Activated naive CD4-positive, alpha-beta T cell (primary cell): ENCODE data around the gene DAP3.
A peak's percentile ranks its signal among the peaks of the same experiment; 100 is the strongest.
"Not testable (repeated sequence)": the region's sequence is repeated elsewhere in the genome, so short reads cannot be mapped to it uniquely, and the experiment has no call there.

Experiments
- DNase-seq, 4 experiments: peaks; one replicate each; lab custom pipeline; 2025; lab: John Stamatoyannopoulos, UW

DAP3 gene

GRCh38 chr1:155718524-155719115, 29.7 kb downstream of the DAP3 start:
- DNase-seq = not testable (repeated sequence)

- no peak for DNase-seq
These were observed 30.8 kb downstream of the DAP3 start for GRCh38 chr1:155719703-155720102.

DNA sequence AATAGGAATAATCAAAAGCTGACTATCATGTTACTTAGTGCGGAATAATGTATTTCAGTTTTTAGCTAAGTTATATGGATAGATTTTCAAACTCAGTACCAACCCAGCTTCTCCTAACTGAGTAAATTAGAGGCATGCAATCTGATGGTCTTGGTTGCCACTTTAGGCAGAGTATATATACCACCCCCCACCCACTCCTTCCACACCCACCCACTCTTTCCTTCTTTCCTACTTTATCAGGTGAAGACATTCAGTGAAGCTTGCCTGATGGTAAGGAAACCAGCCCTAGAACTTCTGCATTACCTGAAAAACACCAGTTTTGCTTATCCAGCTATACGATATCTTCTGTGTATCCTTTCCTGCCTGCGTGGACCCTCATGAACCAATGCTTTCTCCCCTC, 36.3 kb downstream of the DAP3 start:
- DNase-seq = no peak

- DNase-seq = peak in 2 of 4 experiments; percentile 3 to 4
These were observed 40.4 kb downstream of the DAP3 start for GRCh38 chr1:155729031-155729898.

DNA sequence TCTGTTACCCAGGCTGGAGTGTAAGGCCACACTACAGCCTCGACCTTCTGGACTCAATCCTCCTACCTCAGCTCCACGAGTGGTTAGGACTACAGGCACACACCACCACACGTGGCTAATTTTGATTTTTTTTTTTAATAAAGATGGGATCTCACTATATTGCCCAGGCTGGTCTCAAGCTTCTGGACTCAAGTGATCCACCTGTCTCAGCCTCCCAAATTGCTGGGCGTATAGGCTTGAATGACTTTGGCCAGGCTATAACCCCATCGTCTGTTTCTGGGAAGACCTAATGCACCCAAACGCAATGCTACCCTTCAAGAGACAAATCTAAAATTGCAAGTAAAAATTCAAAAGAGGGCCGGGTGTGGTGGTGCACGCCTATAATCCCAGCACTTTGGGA, 52.1 kb downstream of the DAP3 start:
- no peak for DNase-seq

- DNase-seq = no peak
These were observed 53.0 kb downstream of the DAP3 start for GRCh38 chr1:155741908-155742307.

- no peak for DNase-seq
These were observed 55.9 kb downstream of the DAP3 start for GRCh38 chr1:155744711-155745283.

GRCh38 chr1:155745284-155746228, 56.7 kb downstream of the DAP3 start:
- DNase-seq = peak; percentile 68 to 97 (median 84)

DNA sequence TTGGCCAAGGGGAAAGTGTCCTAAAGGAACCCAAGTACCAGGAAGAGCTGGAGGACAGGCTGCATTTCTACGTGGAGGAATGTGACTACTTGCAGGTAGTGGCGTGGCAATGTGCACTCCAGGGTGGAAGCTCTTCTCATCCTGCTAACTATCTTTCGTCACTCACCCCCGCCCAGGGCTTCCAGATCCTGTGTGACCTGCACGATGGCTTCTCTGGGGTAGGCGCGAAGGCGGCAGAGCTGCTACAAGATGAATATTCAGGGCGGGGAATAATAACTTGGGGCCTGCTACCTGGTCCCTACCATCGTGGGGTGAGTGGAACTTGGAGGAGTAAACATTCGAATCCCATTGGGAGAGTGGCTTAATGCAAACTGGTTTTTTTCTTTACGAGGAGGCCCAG, 58.7 kb downstream of the DAP3 start:
- DNase-seq = not testable (repeated sequence)

- DNase-seq = not testable (repeated sequence)
These were observed 59.2 kb downstream of the DAP3 start for GRCh38 chr1:155748141-155748540.

GRCh38 chr1:155759017-155759416, 70.1 kb downstream of the DAP3 start:
- DNase-seq = not testable (repeated sequence)

GRCh38 chr1:155759966-155760630, 71.2 kb downstream of the DAP3 start:
- DNase-seq = no peak

DNA sequence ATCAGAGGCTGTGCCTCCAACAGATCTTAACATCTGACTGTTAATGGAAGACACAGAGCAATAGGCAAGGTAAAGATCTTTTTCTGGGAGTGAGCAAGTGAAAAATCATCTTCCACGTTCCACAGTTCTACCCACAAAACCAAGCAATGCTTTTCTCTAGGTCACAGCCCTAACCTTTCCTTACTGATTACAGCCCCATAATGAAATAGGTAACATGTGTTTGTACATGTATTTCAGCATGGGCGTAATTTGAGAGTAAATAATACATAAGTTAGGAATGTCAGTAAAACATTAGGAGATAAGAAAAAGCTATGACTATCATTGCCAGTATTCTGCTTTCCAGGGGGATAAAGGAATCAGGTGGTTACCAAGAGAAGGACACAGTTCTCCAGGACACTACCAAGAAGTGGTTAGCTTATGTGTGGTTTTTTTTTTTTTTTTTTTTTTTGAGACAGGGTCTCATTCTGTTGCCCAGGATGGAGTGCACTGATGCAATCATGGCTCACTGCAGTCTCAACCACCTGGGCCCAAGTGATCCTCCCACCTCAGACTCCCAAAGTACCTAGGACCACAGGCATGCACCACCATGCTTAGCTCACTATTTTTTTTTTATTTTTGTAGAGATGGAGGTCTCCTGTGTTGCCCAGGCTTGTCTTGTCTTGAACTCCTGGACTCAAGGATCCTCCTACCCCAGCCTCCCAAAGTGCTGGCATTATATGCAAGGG, 72.0 kb downstream of the DAP3 start:
- no peak for DNase-seq

DNA sequence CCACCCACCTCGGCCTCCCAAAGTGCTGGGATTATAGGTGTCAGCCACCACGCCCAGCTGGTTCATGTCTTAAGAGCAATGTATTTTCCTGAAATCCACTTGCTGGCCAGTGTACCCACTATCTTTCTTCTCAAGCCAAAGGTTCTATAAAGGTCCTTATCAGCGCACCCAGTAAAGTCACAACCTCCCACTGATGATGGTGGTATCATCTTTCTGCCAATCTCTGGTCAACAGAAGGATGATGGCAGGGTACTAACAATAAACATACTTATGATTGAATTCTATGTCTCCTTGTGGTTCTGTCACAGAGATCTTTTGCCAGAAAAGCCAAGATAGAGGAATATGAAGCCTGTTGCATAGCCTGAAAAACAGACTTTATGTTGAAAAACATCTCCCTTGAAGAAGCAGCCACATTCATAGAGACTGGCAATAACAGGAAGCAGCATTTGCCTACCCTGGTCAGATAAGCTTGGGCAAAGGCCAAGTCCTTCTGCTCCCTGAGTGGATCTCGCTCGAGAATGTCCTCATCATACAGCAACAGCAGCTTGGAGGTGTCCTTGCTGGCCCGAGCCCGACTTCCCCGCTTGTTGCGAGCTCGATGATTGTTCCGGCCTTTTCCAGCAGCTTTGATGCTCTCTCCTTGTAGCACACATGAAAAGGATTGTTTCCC, 73.0 kb downstream of the DAP3 start:
- no peak for DNase-seq

- not testable (repeated sequence) for DNase-seq
These were observed 74.4 kb downstream of the DAP3 start for GRCh38 chr1:155763090-155763815.

DNA sequence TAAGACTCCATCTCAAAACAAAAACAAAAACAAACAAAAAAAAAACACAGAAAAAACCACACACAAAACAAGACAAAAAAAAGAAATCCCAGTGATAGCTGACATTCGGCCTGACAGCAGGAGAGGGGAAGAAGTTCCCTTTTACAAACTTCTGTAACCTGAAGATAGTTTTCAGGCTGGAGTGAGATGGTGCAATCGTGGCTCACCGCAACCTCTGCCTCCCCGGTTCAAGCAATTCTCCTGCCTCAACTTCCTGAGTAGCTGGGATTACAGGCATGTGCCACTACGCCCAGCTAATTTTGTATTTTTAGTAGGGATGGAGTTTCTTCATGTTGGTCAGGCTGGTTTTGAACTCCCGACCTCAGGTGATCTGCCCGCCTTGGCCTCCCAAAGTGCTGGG, 75.1 kb downstream of the DAP3 start:
- DNase-seq = not testable (repeated sequence)

GRCh38 chr1:155767399-155767989, 78.6 kb downstream of the DAP3 start:
- DNase-seq = not testable (repeated sequence)

DNA sequence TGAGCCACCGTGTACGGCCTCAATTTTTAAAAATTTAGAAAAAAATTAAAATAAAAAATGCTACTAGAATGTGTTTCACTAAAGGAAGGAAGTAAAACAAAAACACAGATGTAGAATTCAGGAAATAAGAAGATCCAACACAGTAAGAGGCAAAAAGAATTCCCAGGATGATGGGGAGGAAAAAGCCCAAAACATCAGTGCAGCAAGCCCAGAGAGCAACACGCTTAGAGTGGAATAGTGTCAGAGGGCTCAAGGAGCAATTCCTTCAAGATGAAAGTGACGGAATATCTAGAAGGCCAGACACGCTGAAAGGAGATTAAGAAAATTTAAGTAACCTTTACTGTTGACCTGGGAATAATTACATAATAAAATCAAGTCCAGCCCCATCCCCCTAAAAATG, 80.4 kb downstream of the DAP3 start:
- DNase-seq = no peak

- no peak for DNase-seq
These were observed 84.3 kb downstream of the DAP3 start for GRCh38 chr1:155773221-155773620.
